ENCODE data around the gene CHAC1.
A peak's percentile ranks its signal among the peaks of the same experiment; 100 is the strongest.

The CHAC1 gene

DNA sequence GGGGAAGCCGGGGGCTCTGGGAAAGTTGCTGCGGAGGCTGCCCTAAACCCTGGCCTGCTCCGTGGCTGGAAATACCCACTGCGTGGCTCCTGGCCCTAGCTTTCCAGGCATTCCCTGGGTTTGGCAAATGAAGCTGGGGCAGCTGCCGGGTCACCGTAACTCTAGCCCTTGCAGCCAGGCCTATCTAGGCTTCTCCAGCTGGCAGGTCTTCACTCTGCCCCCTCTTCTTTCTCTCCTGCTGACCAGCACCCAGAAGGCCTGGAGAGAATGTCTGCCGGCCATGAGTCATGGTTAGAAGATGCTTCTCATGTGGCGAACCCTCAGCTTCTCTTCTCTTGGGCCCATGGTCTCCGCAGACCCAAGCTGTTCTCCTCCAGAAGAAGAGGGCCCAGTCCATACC is 29.7 kb upstream of the CHAC1 start:
- no peak for DNase-seq (ENCODE audit: low spot score)

DNA sequence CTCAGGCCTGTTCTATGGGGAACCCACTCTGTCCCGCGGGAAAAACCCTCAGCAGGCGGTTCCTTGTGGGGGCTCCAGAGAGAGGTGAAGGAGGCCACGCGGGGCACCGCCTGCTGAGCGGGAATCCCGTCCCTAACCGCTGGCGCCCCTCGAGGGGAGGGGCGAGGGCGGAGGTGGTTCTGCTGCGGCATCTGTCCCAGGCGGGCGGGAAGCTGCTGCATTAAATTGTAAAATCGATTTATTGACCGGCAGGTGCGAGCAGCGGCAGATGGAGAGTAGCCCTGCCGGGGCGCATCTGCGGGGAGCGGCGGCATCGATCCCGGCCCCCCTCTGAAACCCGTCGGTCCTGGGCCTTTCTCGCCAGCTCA is 27.8 kb upstream of the CHAC1 start:
- DNase-seq (ENCODE audit: low spot score) = no peak

DNA sequence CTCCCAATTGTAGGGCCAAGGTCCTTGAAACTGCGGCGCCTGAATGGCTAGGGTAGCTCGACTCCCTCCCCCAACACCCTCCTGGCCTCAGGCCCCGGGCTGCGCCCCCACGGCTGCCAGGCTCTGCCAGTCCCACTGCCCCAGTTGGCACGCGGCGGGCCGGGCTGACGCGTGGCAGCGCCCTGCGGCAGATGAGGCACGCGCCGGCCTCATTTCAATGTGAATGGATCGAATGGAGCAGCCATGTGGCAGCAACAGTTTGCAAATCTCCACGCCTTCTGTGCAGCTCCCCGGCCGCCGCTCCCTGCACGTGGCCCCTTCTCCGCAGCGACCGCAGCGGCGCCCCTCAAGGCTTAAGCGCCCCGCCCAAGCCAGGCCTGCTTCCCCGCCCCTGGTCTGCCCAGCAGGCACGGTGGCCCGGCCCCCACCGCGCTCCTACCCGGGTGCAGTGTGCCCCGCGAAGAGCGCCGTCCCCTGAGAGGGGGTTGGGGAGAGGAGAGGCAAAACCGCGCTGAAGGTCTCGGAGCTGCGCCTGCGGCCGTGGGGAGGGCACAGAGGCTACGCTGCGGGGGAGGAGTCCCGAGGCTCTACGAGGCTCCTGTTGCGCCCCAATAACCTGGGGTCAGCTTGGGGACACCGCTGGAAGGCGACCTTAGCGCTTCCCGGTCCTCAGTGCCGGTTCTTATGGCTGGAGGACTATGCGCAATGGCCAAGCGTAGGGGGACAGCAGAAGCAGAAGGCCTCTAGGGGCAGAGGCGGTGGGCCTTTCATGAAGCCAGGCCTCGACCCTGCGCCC is 27.2 kb upstream of the CHAC1 start:
- DNase-seq (ENCODE audit: low spot score) = no peak

DNA sequence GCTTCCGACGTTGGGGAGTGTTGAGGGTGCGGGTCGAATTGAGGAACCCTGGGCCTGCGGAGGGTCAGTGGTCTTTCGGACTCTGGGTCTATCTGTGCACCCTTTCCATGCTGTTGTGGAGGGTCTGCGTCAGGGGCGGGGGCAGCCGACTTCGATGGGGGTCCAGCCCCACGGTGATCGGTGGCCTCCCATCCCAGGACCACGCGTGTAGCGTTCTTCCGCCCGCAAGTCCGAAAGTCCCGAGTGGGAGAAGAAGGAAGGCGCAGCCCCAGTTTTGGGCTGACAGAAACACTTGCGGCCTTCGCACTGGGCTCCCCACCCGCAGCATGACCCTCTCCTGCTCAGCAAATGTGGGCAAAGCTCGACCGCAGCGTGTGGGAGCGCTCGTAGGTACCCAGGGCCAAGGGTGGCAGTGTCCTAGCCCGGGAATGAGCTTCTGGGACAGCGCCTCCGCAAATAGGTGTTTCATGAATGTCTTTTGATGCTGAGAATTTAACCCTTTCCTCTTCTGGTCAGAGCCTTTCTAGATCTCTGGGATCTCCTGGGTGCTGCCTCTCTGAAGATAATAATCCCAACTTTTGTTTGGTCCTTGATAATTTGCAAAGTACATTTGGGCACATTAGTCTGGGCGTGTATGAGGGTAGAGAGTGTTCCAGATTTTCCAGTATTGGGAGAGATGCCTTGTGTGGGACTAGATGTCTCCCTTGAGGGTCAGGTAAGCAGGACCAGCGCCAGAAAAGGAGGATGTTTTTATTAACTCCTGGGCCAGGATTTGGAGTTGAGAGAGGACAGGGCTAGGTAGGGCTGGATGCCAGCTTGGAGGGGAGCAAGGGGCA is 26.4 kb upstream of the CHAC1 start:
- no peak for DNase-seq (ENCODE audit: low spot score)

DNA sequence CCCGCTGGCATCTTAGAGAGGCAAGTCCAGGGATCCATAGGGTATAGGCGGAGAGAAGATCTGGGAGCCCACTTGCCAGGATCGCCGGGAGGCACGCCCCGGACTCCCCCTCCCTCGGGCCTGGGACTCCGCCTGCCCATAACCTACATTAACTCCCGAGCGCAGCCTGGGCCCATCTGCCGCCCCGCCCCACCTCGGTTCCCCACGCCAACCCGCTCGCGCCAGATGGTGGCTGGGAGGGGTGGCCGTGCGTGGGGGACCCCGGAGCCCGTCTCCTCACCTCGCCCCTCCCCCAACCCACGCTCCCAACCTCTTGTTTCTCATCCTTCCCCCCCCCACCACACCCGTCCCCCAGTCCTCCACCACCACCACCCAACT is 25.8 kb upstream of the CHAC1 start:
- no peak for DNase-seq (ENCODE audit: low spot score)

DNA sequence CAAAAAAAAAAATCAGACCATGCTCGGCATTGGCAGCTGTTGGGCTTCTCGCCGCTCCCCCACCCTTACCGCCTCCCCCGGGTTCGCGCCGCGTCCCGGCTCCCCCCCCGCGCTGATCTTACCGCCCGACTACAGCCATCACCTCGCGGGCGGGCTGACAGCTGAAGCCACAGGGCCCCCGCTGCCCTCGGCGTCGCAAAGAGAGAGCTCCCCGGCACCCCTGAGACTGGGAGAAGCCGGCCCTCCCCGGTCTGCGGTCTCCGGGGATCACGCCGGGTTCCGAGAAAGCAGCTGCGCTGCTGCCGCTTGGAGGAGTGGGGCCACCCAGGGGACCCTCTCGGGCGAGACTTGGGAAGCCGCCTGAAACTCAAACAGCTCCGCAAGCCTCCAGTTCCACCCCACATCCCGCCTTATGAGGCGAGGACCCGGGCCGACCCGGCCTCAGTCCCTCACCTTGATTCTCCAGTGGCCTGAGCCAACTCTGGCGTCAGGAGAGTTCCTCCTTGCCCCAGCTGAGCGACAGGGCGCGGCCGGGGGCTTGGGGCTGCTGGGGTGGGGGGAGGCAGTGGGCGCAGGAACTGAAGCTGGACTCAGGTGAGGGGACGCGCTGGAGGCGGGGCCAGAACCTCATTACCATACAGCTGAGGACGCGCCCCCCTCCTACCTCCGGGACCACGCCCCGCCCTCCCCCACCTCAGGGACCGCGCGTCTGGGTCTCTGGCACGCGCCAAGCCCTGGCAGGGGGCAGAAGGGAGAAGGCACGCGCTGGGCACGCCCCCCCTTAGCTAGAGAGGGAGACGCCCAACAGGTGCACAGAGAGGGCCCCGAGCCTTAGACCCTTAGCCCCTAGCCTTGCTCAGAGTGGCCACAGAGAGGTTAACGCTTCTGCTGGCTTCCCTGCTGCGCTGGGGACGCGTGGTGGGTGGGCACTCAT is 25.1 kb upstream of the CHAC1 start:
- DNase-seq (ENCODE audit: low spot score) = no peak

DNA sequence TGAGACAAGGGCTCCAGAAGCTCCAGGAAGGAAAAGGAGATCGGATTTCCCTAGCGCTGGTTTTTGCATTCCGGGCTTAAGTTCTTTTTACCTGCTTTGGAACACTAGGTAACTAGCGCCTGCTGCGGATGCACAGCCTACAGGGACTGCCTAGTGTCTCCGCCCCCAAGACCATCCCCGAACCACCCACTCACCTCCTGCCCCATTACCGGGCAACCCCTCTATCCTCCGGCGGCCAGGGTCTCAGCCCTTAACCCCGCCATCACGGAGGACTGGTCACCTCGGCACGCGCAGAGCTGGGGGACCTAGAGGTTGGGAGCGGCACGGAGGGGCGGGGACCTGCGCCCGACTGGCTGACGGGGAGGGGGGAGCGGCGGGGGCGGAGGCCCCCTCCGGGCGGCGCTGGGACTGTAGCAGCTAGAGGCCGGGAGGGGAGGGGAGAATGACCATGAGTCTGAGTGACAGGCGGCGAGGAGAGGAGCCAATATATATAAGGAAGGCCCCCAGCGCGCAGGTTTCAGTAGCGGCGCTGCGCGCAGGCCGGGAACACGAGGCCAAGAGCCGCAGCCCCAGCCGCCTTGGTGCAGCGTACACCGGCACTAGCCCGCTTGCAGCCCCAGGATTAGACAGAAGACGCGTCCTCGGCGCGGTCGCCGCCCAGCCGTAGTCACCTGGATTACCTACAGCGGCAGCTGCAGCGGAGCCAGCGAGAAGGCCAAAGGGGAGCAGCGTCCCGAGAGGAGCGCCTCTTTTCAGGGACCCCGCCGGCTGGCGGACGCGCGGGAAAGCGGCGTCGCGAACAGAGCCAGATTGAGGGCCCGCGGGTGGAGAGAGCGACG is 24.2 kb upstream of the CHAC1 start, which contains the start of gene DLL4:
DLL4 (plus strand) TSS at position 520 of the 839 bp plus-strand sequence. CDS start 329 bp downstream, outside the sequence.
- DNase-seq (ENCODE audit: low spot score) = peak; percentile 81

DNA sequence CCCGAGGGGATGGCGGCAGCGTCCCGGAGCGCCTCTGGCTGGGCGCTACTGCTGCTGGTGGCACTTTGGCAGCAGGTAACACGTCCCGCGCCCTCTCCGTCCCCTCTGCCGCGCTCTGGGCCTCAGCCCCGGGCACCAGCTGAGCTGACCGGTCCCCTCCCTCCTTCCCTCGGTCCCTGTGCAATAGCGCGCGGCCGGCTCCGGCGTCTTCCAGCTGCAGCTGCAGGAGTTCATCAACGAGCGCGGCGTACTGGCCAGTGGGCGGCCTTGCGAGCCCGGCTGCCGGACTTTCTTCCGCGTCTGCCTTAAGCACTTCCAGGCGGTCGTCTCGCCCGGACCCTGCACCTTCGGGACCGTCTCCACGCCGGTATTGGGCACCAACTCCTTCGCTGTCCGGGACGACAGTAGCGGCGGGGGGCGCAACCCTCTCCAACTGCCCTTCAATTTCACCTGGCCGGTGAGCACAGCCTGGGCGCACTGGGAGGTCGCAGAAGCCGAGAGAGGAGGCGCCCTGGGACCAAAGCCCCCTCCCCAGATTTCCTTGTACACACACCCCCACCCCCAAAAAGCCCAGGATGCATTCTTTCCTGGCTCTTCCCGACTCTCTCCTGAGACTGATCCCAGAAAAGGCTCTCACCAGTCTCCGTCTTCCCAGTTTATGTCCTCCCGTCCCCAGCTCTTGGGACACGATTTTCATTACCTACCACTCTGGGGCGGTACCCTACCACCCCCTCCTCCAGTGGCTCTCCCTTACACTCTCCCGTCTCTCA is 23.4 kb upstream of the CHAC1 start:
- no peak for DNase-seq (ENCODE audit: low spot score)

DNA sequence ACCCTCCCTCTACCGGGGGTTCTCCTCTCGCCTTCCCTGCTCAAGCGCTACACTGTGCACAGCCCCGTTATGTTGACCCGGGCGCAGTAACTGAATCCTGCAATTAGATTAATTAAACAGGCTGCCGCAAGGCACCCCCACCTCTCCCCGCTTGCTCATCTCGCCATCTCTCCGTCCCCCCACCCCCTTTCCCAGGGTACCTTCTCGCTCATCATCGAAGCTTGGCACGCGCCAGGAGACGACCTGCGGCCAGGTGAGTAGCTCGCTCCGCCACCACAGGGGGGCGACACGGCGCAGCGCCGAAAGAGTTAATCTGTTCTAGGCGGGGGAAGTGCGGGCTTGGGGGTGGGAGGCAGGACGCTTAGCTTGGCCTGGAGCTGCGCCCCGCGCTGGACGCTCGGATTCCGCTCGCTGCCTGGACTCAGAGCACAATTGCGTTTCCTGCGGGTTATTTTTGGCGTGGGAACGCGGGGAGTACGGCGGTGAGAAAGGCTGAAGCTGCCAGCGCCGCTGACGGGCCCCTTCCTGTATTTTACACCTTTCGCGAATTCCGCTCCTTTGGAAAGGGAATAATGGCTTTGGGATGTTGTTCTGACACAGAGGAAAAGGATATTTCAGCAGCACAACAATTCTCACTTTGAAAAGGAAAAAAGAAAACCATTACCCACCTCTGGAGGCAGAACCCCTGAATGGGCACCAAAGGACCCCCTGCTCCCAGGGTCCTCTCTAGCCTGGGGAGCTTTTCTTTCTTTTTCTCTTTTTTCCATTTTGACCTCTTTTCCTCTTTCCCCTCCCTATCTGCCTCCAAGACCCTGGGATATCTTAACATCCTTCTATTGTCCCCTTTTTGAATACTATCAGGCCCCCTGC is 22.6 kb upstream of the CHAC1 start:
- peak; percentile 83 for DNase-seq (ENCODE audit: low spot score)

DNA sequence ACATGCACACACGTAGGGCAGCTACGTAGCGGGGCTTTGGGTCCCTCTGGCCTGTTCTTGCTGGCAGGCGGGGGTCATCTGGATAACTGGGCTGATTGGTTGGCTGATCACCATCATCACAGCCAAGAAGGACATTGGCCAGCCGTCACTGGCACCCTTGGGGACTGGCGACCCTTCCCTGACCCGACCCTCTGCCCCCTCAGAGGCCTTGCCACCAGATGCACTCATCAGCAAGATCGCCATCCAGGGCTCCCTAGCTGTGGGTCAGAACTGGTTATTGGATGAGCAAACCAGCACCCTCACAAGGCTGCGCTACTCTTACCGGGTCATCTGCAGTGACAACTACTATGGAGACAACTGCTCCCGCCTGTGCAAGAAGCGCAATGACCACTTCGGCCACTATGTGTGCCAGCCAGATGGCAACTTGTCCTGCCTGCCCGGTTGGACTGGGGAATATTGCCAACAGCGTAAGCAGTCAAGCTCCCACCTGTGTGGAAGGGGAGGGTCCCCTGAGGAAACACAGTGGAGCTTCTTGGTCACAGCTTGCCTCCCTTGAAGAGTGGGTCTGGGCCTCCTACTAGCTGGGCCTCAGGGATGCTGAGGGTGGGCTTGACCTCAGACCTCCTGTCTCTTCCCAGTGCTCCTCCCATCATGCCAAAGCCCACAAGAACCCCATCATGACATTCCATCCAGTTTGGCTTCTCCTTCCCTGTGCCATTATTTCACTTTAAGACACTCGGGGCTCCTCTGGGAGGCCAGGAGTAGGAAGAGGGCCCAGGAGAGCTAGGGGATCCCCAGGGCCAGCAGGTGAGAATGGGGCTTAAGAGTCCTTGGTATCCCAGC is 21.8 kb upstream of the CHAC1 start:
- DNase-seq (ENCODE audit: low spot score) = no peak

DNA sequence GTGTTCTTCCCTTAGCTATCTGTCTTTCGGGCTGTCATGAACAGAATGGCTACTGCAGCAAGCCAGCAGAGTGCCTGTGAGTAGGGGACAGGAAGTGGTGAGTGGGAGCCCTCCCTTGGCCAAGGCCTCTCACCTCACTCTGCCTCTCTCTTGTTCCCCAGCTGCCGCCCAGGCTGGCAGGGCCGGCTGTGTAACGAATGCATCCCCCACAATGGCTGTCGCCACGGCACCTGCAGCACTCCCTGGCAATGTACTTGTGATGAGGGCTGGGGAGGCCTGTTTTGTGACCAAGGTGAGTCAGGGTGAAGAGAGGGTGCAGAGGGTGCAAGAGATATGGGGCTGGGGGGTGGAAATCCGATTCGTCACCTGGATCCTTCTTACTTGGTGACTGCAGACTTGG is 21.1 kb upstream of the CHAC1 start:
- no peak for DNase-seq (ENCODE audit: low spot score)

DNA sequence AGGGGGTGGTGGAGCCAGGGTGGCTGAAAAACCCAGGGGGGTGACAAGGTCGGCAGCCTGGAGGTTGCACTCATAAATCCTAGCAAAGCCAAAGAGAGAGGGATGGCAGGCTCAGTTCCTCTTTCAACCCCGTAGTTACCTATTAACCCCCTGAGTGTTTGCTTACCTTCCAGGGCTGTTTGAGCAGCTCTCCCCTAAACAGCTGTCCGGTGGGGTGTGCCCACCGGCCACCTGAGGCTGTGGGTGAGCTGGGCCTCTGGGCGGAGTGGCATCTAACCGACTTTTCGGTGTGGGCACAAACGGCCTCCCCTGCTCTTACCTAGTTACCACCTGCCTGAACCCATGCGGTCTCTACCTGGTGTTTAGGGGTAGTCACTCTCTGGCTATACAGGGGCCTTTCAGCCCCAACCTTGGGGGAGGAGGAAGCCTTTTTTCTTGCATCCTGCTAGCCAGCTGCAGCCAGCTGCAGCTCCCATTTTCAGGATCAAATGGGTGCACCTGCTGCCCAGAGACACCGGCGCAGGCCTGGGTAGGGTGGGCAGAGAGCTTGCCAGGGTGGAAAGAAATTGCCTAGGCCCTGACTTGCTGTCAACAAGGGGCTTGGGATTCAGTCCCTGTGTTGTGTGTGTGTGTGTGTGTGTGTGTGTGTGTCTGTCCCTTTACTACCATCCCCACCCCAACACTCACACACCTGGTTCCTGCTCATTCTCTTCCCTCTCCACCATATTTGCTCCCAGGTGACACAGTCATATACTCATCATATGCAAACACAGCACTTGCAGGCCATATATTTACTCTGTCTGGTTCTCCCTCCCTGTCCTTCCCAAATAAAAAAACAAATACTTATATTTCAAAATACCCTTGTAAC is 20.4 kb upstream of the CHAC1 start:
- DNase-seq (ENCODE audit: low spot score) = no peak

DNA sequence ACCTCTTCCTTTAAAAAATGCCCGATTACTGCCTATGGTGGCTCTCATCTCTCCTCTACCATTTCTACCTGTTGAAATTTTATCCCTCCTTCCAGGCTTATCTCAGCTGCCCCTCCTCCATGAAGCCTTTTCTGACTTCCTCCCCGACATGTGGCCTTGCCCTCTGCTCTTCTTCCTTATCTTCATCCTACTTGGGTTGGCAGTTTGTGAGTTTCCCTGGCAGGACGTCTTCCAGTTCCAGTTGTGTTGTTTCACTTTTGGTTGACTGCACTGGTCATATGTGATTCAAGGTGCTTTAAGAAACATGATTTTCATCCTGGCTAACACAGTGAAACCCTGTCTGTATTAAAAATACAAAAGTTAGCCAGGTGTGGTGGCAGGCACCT is 19.8 kb upstream of the CHAC1 start:
- no peak for DNase-seq (ENCODE audit: low spot score)

DNA sequence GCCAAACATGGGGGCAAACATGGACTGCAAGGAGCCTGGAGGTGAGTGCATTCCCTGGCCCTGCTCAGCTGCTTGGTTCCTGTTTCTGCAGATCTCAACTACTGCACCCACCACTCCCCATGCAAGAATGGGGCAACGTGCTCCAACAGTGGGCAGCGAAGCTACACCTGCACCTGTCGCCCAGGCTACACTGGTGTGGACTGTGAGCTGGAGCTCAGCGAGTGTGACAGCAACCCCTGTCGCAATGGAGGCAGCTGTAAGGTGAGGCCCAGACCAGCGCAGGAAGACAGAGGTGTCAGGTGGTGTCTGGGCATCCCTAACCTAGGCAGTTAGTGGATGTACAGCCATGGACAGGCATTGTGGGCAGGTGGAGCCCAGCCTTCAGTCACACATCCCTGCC is 18.8 kb upstream of the CHAC1 start:
- no peak for DNase-seq (ENCODE audit: low spot score)

DNA sequence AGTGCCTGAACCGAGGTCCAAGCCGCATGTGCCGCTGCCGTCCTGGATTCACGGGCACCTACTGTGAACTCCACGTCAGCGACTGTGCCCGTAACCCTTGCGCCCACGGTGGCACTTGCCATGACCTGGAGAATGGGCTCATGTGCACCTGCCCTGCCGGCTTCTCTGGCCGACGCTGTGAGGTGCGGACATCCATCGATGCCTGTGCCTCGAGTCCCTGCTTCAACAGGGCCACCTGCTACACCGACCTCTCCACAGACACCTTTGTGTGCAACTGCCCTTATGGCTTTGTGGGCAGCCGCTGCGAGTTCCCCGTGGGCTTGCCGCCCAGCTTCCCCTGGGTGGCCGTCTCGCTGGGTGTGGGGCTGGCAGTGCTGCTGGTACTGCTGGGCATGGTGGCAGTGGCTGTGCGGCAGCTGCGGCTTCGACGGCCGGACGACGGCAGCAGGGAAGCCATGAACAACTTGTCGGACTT is 17.0 kb upstream of the CHAC1 start:
- no peak for DNase-seq (ENCODE audit: low spot score)

DNA sequence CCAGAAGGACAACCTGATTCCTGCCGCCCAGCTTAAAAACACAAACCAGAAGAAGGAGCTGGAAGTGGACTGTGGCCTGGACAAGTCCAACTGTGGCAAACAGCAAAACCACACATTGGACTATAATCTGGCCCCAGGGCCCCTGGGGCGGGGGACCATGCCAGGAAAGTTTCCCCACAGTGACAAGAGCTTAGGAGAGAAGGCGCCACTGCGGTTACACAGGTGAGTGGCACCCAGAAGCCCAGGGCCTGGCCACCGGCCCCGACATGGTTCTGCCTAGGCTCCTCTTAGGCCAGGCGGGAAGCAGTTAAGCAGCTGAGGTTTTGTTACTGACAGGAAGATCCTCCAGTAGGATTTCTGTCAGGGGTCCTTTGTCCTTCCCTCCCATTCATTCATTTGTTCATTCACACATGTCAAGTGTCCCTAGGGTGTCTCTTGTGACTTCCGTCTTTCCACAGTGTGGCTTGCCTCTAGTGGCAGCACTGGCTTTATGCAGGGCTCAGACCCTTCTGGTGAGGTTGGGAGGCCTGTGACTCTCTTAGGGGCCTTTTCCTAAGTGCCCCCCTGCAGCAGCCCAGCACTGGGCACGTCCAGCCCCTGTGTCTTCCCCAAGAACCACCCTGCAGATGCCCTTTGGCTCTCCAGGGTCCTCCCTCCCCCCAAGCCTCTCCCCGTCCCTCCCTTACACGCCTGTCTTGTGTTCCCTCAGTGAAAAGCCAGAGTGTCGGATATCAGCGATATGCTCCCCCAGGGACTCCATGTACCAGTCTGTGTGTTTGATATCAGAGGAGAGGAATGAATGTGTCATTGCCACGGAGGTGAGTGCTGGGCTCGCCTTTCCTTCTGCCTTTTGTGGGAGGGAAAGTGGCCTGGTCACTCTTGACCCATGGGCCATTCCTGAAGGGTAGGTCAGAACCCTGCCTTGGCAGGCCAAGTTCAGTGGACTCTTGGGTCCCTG is 16.3 kb upstream of the CHAC1 start:
- DNase-seq (ENCODE audit: low spot score) = no peak

Data from iPS-NIHi11 (cell line).